GM12891 (cell line): ENCODE data around the gene PPM1E.
"Not testable (repeated sequence)": the region's sequence is repeated elsewhere in the genome, so short reads cannot be mapped to it uniquely, and the experiment has no call there.

Experiments used
- PAX5 ChIP-seq: IDR thresholded peaks from 2 replicates; pipeline ENCODE4 v1.6.1; 2011; ENCODE audit warnings: low read length, moderate library complexity, mild to moderate bottlenecking; ENCODE audit not compliant: insufficient read depth, severe bottlenecking
- POLR2A ChIP-seq: IDR thresholded peaks from 2 replicates; pipeline ENCODE4 v1.6.1; 2011; ENCODE audit warnings: low read depth, low read length, control low read depth
- POLR2AphosphoS5 ChIP-seq: IDR thresholded peaks from 2 replicates; pipeline ENCODE4 v1.6.1; 2011; ENCODE audit warnings: low read depth, low read length, control low read depth
- POU2F2 ChIP-seq: IDR thresholded peaks from 2 replicates; pipeline ENCODE4 v1.6.1; 2011; ENCODE audit warnings: low read depth, mild to moderate bottlenecking, control low read depth, low read length, moderate library complexity
- TAF1 ChIP-seq: IDR thresholded peaks from 2 replicates; pipeline ENCODE4 v1.6.1; 2011; ENCODE audit warnings: low read depth, low read length, control low read depth

DNA sequence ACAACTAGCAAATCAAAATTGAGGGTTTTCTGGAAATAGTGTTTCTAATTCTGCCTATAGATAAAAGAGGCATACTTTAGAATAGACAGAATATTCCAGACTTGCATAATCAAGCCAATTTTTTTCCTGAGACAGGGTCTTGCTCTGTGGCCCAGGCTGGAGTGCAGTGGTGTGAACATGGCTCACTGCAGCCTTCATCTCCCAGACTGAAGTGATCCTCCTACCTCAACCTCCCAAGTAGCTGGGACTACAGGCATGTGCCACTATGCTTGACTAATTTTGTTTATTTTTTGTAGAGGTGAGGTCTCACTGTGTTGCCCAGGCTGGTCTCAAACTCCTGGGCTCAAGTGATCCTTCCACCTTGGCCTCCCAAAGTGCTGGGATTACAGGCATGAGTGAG is 6.0 kb upstream of the PPM1E start:
- not testable (repeated sequence) for TF ChIP-seq PAX5, POLR2A, POLR2AphosphoS5, POU2F2, TAF1
